ENCODE results near the gene TNFRSF4.
A peak's percentile ranks its signal among the peaks of the same experiment; 100 is the strongest.

The TNFRSF4 gene

GRCh38 chr1:1171546-1172340 is 42.2 kb downstream of the TNFRSF4 start:
- no peak overlapping the region for H3K27ac ChIP-seq (ENCODE audit: low read length)
- no peaks in the 10 kb centered on the region for H3K9me3 ChIP-seq (ENCODE audit: insufficient read depth, low read length, severe bottlenecking)
- H3K4me1 ChIP-seq (ENCODE audit: insufficient read depth, low read length) = no peaks in the 10 kb centered on the region
- no peak overlapping the region for H3K4me2 ChIP-seq (ENCODE audit: insufficient read depth, low read length)
- ATAC-seq (ENCODE audit: insufficient read depth, low read depth) (0 out of 3 replicates have a peak, but pooled peaks have one; percentile 14), DNase-seq (peak; percentile 18)
- H3K4me3 ChIP-seq (ENCODE audit: low read depth in 1 of 2, low read length in 2 of 2) = no peak overlapping the region
- H3K36me3 ChIP-seq (ENCODE audit: insufficient read depth, low read length) = no peaks in the 10 kb centered on the region
- H4K20me1 ChIP-seq (ENCODE audit: insufficient read depth, low read length) = peaks cover 4% of the 10 kb centered on the region; the same call in 1 of the 2 replicates
- TF ChIP-seq EZH2 (IDR thresholded peaks at IDR 0.05; ENCODE audit: borderline replicate concordance, low read depth, low read length, severe bottlenecking) (no peak), CTCF (IDR thresholded peaks at IDR 0.05; ENCODE audit: borderline replicate concordance, extremely low read depth, low read length, poor library complexity, severe bottlenecking) (no peak)
- H3K9ac ChIP-seq (ENCODE audit: low read depth, low read length) = no peak overlapping the region
- peaks cover 5% of the 10 kb centered on the region for H3K27me3 ChIP-seq (ENCODE audit: insufficient read depth, low read length, poor library complexity)
- no peak overlapping the region for H2AFZ ChIP-seq (ENCODE audit: low read depth, low read length)
- no peaks in the 10 kb centered on the region for H3K79me2 ChIP-seq (ENCODE audit: insufficient read depth, low read length)

- ATAC-seq (ENCODE audit: insufficient read depth, low read depth) = no peak
- no peak for TF ChIP-seq EZH2 (IDR thresholded peaks at IDR 0.05; ENCODE audit: borderline replicate concordance, low read depth, low read length, severe bottlenecking)
- TF ChIP-seq CTCF (IDR thresholded peaks at IDR 0.05; ENCODE audit: borderline replicate concordance, extremely low read depth, low read length, poor library complexity, severe bottlenecking) = no peak
- H3K4me1 ChIP-seq (ENCODE audit: insufficient read depth, low read length) = no peaks in the 10 kb centered on the region
Measured at GRCh38 chr1:1171161-1171545, 42.8 kb downstream of the TNFRSF4 start.

GRCh38 chr1:1170215-1171091 is 43.5 kb downstream of the TNFRSF4 start:
- no peak overlapping the region for H2AFZ ChIP-seq (ENCODE audit: low read depth, low read length)
- H3K9ac ChIP-seq (ENCODE audit: low read depth, low read length) = no peak overlapping the region
- H3K27me3 ChIP-seq (ENCODE audit: insufficient read depth, low read length, poor library complexity) = peaks cover 5% of the 10 kb centered on the region
- no peaks in the 10 kb centered on the region for H3K36me3 ChIP-seq (ENCODE audit: insufficient read depth, low read length)
- no peaks in the 10 kb centered on the region for H3K4me1 ChIP-seq (ENCODE audit: insufficient read depth, low read length)
- no peaks in the 10 kb centered on the region for H3K9me3 ChIP-seq (ENCODE audit: insufficient read depth, low read length, severe bottlenecking)
- DNase-seq (peak; percentile 32), ATAC-seq (ENCODE audit: insufficient read depth, low read depth) (peak; percentile 48; the same call in 2 of the 3 replicates)
- TF ChIP-seq CTCF (IDR thresholded peaks at IDR 0.05; ENCODE audit: borderline replicate concordance, extremely low read depth, low read length, poor library complexity, severe bottlenecking) (no peak), EZH2 (IDR thresholded peaks at IDR 0.05; ENCODE audit: borderline replicate concordance, low read depth, low read length, severe bottlenecking) (no peak)
- H4K20me1 ChIP-seq (ENCODE audit: insufficient read depth, low read length) = peaks cover 4% of the 10 kb centered on the region; the same call in 1 of the 2 replicates
- H3K79me2 ChIP-seq (ENCODE audit: insufficient read depth, low read length) = no peaks in the 10 kb centered on the region
- no peak overlapping the region for H3K4me3 ChIP-seq (ENCODE audit: low read depth in 1 of 2, low read length in 2 of 2)
- H3K4me2 ChIP-seq (ENCODE audit: insufficient read depth, low read length) = no peak overlapping the region
- H3K27ac ChIP-seq (ENCODE audit: low read length) = no peak overlapping the region

More at GRCh38 chr1:1171161-1171545, 42.8 kb downstream of the TNFRSF4 start:
- Histone ChIP-seq H3K9ac (ENCODE audit: low read depth, low read length) (no peak overlapping the region), H2AFZ (ENCODE audit: low read depth, low read length) (no peak overlapping the region), H3K27me3 (ENCODE audit: insufficient read depth, low read length, poor library complexity) (peaks cover 5% of the 10 kb centered on the region), H3K4me2 (ENCODE audit: insufficient read depth, low read length) (no peak overlapping the region), H3K9me3 (ENCODE audit: insufficient read depth, low read length, severe bottlenecking) (no peaks in the 10 kb centered on the region), H3K4me3 (ENCODE audit: low read depth in 1 of 2, low read length in 2 of 2) (no peak overlapping the region), H3K27ac (ENCODE audit: low read length) (no peak overlapping the region), H3K79me2 (ENCODE audit: insufficient read depth, low read length) (no peaks in the 10 kb centered on the region), H4K20me1 (ENCODE audit: insufficient read depth, low read length) (peaks cover 4% of the 10 kb centered on the region; the same call in 1 of the 2 replicates), H3K36me3 (ENCODE audit: insufficient read depth, low read length) (no peaks in the 10 kb centered on the region)
- no peak for DNase-seq

Data from DND-41 (cell line).